Measurements from ENCODE around the gene ASXL1.
"Not testable (repeated sequence)": the region's sequence is repeated elsewhere in the genome, so short reads cannot be mapped to it uniquely, and the experiment has no call there.

Gene ASXL1

DNA sequence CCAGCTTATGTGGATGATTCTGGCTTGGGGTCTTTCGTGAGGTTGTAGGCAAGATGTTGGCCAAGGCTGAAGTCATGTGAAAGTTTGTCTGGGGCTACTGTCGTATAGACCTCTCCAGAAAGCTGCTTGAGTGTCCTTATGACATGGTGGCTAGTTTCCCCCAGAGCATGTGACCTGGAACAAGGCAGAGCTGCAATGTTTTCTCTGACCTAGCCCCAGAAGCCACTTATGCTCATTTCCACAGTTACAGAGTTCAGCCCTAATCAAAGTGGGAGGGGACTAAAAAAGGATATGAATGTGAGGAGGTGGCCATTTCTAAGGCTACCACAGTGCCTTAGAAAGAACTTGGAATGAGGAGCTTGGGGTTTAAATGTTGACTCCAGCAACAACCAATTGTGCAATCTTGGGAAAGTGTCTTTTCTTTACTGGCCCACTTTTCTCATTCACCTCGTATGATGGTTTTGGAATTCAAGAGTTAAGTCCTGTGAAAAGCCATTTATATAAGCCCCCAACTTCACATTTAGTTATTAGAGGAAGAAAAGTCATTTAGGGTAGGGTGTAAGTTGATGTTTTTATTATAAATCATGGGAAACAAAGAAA lies 5.9 kb upstream of the ASXL1 start:
- H3K4me3 ChIP-seq (ENCODE audit: low read depth, low read length): no peak overlapping the region
- no peaks in the 10 kb centered on the region for H3K27me3 ChIP-seq (ENCODE audit: insufficient read depth, low read depth, severe bottlenecking)
- H3K27ac ChIP-seq: no peak overlapping the region
- TF ChIP-seq, protein P1, sequence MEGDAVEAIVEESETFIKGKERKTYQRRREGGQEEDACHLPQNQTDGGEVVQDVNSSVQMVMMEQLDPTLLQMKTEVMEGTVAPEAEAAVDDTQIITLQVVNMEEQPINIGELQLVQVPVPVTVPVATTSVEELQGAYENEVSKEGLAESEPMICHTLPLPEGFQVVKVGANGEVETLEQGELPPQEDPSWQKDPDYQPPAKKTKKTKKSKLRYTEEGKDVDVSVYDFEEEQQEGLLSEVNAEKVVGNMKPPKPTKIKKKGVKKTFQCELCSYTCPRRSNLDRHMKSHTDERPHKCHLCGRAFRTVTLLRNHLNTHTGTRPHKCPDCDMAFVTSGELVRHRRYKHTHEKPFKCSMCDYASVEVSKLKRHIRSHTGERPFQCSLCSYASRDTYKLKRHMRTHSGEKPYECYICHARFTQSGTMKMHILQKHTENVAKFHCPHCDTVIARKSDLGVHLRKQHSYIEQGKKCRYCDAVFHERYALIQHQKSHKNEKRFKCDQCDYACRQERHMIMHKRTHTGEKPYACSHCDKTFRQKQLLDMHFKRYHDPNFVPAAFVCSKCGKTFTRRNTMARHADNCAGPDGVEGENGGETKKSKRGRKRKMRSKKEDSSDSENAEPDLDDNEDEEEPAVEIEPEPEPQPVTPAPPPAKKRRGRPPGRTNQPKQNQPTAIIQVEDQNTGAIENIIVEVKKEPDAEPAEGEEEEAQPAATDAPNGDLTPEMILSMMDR (IDR thresholded peaks at IDR 0.05; ENCODE audit: low read depth, low read length): no peak
- H3K36me3 ChIP-seq: no peaks in the 10 kb centered on the region
- no peaks in the 10 kb centered on the region for H3K9me3 ChIP-seq (ENCODE audit: severe bottlenecking)
- no peak for DNase-seq

DNA sequence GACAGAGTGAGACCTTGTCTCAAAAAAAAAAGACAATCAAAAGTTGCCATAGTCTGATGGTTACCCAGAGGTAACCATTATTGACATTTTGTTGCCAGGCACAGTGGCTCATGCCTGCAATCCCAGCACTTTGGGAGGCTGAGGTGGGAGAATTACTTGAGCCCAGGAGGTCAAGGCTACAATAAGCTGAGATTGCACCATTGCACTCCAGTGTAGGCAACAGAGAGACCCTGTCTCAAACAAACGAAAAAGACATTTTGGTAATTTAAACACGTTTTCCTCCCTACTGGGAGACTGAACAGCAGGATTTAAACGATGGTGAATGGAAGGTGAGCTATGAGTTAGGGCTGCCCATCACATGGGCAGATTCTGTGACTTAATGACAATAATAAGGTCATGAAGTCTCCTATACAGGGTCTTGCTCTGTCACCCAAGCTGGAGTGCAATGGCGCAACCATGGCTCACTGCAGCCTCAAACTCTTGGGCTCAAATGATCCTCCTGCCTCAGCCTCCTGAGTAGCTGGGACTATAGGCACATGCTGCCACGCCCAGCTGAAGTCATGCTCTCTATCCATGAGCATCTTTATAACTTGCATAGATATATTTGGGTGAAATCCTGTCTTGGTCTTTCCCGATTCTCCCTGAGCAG lies 4.2 kb upstream of the ASXL1 start:
- H3K27me3 ChIP-seq (ENCODE audit: insufficient read depth, low read depth, severe bottlenecking): no peaks in the 10 kb centered on the region
- H3K27ac ChIP-seq: no peak overlapping the region
- H3K36me3 ChIP-seq: no peaks in the 10 kb centered on the region
- no peak for DNase-seq
- H3K4me3 ChIP-seq (ENCODE audit: low read depth, low read length): no peak overlapping the region
- no peaks in the 10 kb centered on the region for H3K9me3 ChIP-seq (ENCODE audit: severe bottlenecking)
- TF ChIP-seq, protein P1 (IDR thresholded peaks at IDR 0.05; ENCODE audit: low read depth, low read length): no peak

DNA sequence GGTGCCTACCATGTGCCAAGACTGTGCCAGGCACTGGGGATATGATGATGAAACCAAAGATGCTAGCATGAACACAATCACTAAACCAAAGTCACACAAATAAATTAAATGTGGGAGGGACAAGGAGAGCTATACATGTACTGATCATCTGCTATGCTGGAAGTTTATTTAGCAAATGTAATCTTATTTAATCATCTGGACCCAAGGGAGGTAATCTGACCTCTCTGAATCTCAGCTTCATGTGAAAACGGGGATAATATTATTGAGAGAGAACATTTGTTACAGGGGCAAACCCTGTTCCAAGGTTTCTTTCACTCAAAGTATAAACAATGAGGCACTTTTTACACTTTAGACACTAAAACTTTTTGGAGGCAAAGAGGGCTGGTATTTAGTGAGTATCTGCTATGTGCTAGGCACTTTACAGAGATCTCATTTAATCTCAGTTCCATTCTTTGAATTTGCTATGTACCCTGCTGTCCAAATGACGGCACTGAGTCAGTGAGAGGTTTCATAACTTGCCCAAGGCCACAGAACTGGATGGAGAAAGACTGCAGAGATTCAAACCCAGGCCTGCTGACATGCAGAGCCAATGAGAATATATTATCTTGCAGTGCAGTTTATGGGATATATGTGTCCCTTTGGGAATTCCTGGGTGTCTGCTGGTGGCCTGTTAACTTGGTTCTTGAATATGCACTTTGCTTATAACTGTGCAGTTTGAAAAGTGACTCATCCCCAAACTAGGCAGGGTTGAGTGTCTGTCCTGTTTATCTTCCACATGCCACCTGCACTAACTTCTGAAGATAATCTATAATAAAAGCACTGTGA lies 3.3 kb upstream of the ASXL1 start:
- Histone ChIP-seq H3K36me3 (peaks cover 4% of the 10 kb centered on the region), H3K27me3 (ENCODE audit: insufficient read depth, low read depth, severe bottlenecking) (no peaks in the 10 kb centered on the region), H3K4me3 (ENCODE audit: low read depth, low read length) (no peak overlapping the region), H3K9me3 (ENCODE audit: severe bottlenecking) (no peaks in the 10 kb centered on the region), H3K27ac (no peak overlapping the region)
- TF ChIP-seq, protein P1 (IDR thresholded peaks at IDR 0.05; ENCODE audit: low read depth, low read length): no peak
- no peak for DNase-seq

DNA sequence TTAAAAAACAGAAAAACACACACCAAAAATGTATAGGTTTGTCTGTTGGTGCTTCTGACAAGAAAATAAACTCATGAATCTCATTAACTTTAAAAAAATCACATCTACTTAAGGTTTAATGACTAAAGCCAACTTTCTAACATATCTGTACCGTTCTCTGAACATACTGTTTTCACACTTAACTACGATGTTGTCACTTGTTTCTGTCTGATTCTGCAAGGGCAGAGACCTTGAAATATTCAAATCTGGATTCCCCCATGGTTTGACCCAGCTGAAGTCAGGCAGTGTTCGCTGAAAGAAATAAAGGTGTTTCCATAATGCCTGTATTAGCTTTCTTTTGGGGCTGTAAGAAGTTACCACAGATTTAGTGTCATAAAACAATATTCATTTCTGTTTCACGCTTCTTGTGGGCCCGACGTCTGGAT lies 2.7 kb upstream of the ASXL1 start:
- no peak overlapping the region for H3K27ac ChIP-seq
- peaks cover 4% of the 10 kb centered on the region for H3K36me3 ChIP-seq
- H3K9me3 ChIP-seq (ENCODE audit: severe bottlenecking): no peaks in the 10 kb centered on the region
- H3K27me3 ChIP-seq (ENCODE audit: insufficient read depth, low read depth, severe bottlenecking): no peaks in the 10 kb centered on the region
- H3K4me3 ChIP-seq (ENCODE audit: low read depth, low read length): no peak overlapping the region
- TF ChIP-seq, protein P1 (IDR thresholded peaks at IDR 0.05; ENCODE audit: low read depth, low read length): no peak
- DNase-seq: no peak

DNA sequence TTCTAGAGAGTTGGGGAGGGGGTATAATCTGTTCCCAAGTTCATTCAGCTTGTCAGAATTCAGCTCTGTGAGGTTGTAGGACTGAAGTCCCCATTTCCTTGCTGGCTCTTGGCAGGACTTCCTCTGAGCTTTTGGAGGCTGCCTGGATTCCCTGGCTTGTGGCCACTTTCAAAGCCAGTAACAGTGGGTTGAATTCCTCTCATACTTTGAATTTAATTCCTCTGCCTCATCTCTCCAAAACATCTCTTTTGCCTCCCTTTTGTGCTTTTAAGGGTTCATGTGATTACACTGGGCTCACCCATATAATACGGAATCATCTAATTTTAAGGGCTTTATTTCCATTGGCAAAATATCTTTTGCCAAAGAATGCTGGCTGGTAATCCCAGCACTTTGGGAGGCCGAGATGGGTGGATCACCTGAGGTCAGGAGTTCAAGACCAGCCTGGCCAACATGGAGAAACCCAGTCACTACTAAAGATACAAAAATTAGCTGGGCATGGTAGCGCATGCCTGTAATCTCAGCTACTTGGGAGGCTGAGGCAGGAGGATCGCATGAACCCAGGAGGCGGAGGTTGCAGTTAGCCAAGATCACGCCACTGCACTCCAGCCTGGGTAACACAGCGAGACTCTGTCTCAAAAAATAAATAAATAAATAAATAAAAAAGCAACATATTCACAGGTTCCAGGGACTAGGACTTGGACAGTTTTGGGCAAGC lies 2.1 kb upstream of the ASXL1 start:
- H3K4me3 ChIP-seq (ENCODE audit: low read depth, low read length); H3K9me3 ChIP-seq (ENCODE audit: severe bottlenecking); H3K36me3 ChIP-seq; H3K27ac ChIP-seq; DNase-seq; H3K27me3 ChIP-seq (ENCODE audit: insufficient read depth, low read depth, severe bottlenecking): not testable (repeated sequence)

All from WERI-Rb-1 (cell line).